Measurements from ENCODE around the gene C9orf153.

Gene C9orf153

DNA sequence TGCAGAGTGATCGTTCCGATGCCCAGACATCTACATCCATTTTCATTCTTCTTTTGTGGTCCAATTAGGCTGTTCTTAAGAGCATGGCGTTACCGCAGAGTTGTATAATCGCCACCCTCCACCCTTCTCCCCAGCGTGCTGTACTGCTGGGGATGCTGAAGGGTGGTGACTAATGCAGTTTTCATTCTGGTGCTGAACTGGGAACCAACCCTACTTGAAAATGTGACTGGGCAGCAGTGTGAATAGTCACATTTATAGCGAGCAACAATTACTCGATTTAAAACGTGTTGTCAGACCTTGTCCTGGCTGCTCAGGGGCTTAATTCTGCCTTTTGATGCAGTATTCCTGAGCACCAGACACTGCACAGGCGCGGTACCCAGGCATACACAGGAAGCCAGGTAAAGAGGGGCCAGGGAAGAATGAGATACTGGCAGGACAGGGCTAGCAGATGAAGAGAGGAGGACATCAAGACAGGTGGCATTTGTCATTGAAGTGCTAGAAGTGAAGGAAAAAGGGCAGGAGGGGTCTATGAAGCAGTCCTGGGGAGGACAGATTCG, 23.6 kb upstream of the C9orf153 start:
- Histone ChIP-seq H3K79me1 (ENCODE audit: low read depth, low read length) (no peaks in the 10 kb centered on the region), H3K4me2 (ENCODE audit: insufficient read depth, low read length, poor library complexity, severe bottlenecking) (peak overlapping the region; percentile 95), H3K27ac (replicated peaks; ENCODE audit: low read length) (no peak overlapping the region), H3K14ac (ENCODE audit: low read length) (no peak overlapping the region), H2AK5ac (ENCODE audit: low read depth, low read length) (no peak overlapping the region), H3K4ac (ENCODE audit: low read length) (no peak overlapping the region), H2BK120ac (ENCODE audit: low read depth, low read length) (no peak overlapping the region), H3K27me3 (ENCODE audit: control insufficient read depth in 3 of 3, insufficient read depth in 3 of 3, low read depth in 1 of 3, low read length in 3 of 3) (no peaks in the 10 kb centered on the region), H2BK15ac (ENCODE audit: low read length) (no peak overlapping the region), H3K23ac (ENCODE audit: low read depth, low read length, poor library complexity) (no peak overlapping the region), H3K4me3 (ENCODE audit: low read length in 2 of 2) (peak overlapping the region; percentile 75 to 80), H2BK5ac (ENCODE audit: low read length) (no peak overlapping the region), H3K9ac (ENCODE audit: low read depth, low read length, poor library complexity) (peak overlapping the region; percentile 67), H2AFZ (ENCODE audit: low read length) (peak overlapping the region; percentile 99), H3K36me3 (replicated peaks in 1 of 2; ENCODE audit: control insufficient read depth in 2 of 2, insufficient read depth in 2 of 2, low read length in 2 of 2) (peaks cover 0 to 13% of the 10 kb centered on the region in 2 donors), H3K18ac (ENCODE audit: low read length) (no peak overlapping the region), H4K91ac (ENCODE audit: low read depth, low read length, poor library complexity) (no peak overlapping the region), H2BK12ac (ENCODE audit: low read length) (no peak overlapping the region), H3K4me1 (ENCODE audit: control insufficient read depth in 2 of 2, insufficient read depth in 1 of 2, low read depth in 1 of 2, low read length in 2 of 2) (peaks cover 10 to 29% of the 10 kb centered on the region in 2 donors), H4K8ac (ENCODE audit: low read depth, low read length) (no peak overlapping the region), H3K9me3 (replicated peaks in 1 of 2; ENCODE audit: control insufficient read depth in 2 of 2, insufficient read depth in 1 of 2, low read depth in 1 of 2, low read length in 2 of 2) (no peaks in the 10 kb centered on the region)
- no peak for DNase-seq (ENCODE audit: low spot score)
- WGBS, 2 donors (ENCODE audit: extremely low coverage in 2 of 2, insufficient read length in 2 of 2, insufficient replicate concordance in 1 of 2), result no CpG with 5 or more reads among the region's 12 CpGs

- Histone ChIP-seq H3K4ac (ENCODE audit: low read length) (no peak within 1 kb of the TSS), H3K79me1 (ENCODE audit: low read depth, low read length) (no peaks in the 10 kb centered on the region), H3K27ac (replicated peaks; ENCODE audit: low read length) (peak within 1 kb of the TSS; percentile 79), H4K8ac (ENCODE audit: low read depth, low read length) (no peak within 1 kb of the TSS), H2BK12ac (ENCODE audit: low read length) (no peak within 1 kb of the TSS), H4K91ac (ENCODE audit: low read depth, low read length, poor library complexity) (no peak within 1 kb of the TSS), H3K18ac (ENCODE audit: low read length) (peak within 1 kb of the TSS; percentile 96), H3K14ac (ENCODE audit: low read length) (peak within 1 kb of the TSS; percentile 97), H2BK15ac (ENCODE audit: low read length) (no peak within 1 kb of the TSS), H3K4me1 (ENCODE audit: control insufficient read depth in 2 of 2, insufficient read depth in 1 of 2, low read depth in 1 of 2, low read length in 2 of 2) (peaks cover 9 to 22% of the 10 kb centered on the region in 2 donors), H3K9ac (ENCODE audit: low read depth, low read length, poor library complexity) (peak within 1 kb of the TSS; percentile 95), H3K36me3 (replicated peaks in 1 of 2; ENCODE audit: control insufficient read depth in 2 of 2, insufficient read depth in 2 of 2, low read length in 2 of 2) (peaks cover 0 to 13% of the 10 kb centered on the region in 2 donors), H3K4me2 (ENCODE audit: insufficient read depth, low read length, poor library complexity, severe bottlenecking) (peak within 1 kb of the TSS; percentile 95), H3K4me3 (ENCODE audit: low read length in 2 of 2) (peak within 1 kb of the TSS; percentile 80 to 95), H2AK5ac (ENCODE audit: low read depth, low read length) (no peak within 1 kb of the TSS), H2BK5ac (ENCODE audit: low read length) (peak within 1 kb of the TSS; percentile 85), H2BK120ac (ENCODE audit: low read depth, low read length) (no peak within 1 kb of the TSS), H3K27me3 (ENCODE audit: control insufficient read depth in 3 of 3, insufficient read depth in 3 of 3, low read depth in 1 of 3, low read length in 3 of 3) (no peaks in the 10 kb centered on the region), H3K23ac (ENCODE audit: low read depth, low read length, poor library complexity) (peak within 1 kb of the TSS; percentile 45), H3K9me3 (replicated peaks in 1 of 2; ENCODE audit: control insufficient read depth in 2 of 2, insufficient read depth in 1 of 2, low read depth in 1 of 2, low read length in 2 of 2) (no peaks in the 10 kb centered on the region), H2AFZ (ENCODE audit: low read length) (peak within 1 kb of the TSS; percentile 99)
- WGBS, 2 donors (ENCODE audit: extremely low coverage in 2 of 2, insufficient read length in 2 of 2, insufficient replicate concordance in 1 of 2), result no CpG with 5 or more reads among the region's 101 CpGs
- peak; percentile 95 for DNase-seq (ENCODE audit: low spot score)
These were observed 22.9 kb upstream of the C9orf153 start, which contains the start of gene ISCA1 for GRCh38 chr9:86282077-86282978. ISCA1 (minus strand) TSS chr9:86282538; CDS start chr9:86282458, 80 bp downstream.

- Histone ChIP-seq H3K4ac (ENCODE audit: low read length) (no peak overlapping the region), H3K27me3 (ENCODE audit: control insufficient read depth in 3 of 3, insufficient read depth in 3 of 3, low read depth in 1 of 3, low read length in 3 of 3) (no peaks in the 10 kb centered on the region), H3K79me1 (ENCODE audit: low read depth, low read length) (no peaks in the 10 kb centered on the region), H3K9ac (ENCODE audit: low read depth, low read length, poor library complexity) (peak overlapping the region; percentile 95), H3K27ac (replicated peaks; ENCODE audit: low read length) (peak overlapping the region; percentile 79), H3K14ac (ENCODE audit: low read length) (peak overlapping the region; percentile 39), H3K4me1 (ENCODE audit: control insufficient read depth in 2 of 2, insufficient read depth in 1 of 2, low read depth in 1 of 2, low read length in 2 of 2) (peaks cover 9 to 21% of the 10 kb centered on the region in 2 donors), H3K4me2 (ENCODE audit: insufficient read depth, low read length, poor library complexity, severe bottlenecking) (peak overlapping the region; percentile 46), H3K4me3 (ENCODE audit: low read length in 2 of 2) (peak overlapping the region; percentile 80 to 95), H3K18ac (ENCODE audit: low read length) (peak overlapping the region; percentile 96), H3K36me3 (replicated peaks in 1 of 2; ENCODE audit: control insufficient read depth in 2 of 2, insufficient read depth in 2 of 2, low read length in 2 of 2) (peaks cover 0 to 13% of the 10 kb centered on the region in 2 donors), H4K8ac (ENCODE audit: low read depth, low read length) (no peak overlapping the region), H2BK5ac (ENCODE audit: low read length) (peak overlapping the region; percentile 85), H2BK120ac (ENCODE audit: low read depth, low read length) (no peak overlapping the region), H3K9me3 (replicated peaks in 1 of 2; ENCODE audit: control insufficient read depth in 2 of 2, insufficient read depth in 1 of 2, low read depth in 1 of 2, low read length in 2 of 2) (no peaks in the 10 kb centered on the region), H2AK5ac (ENCODE audit: low read depth, low read length) (no peak overlapping the region), H4K91ac (ENCODE audit: low read depth, low read length, poor library complexity) (no peak overlapping the region), H2BK15ac (ENCODE audit: low read length) (no peak overlapping the region), H2BK12ac (ENCODE audit: low read length) (no peak overlapping the region), H2AFZ (ENCODE audit: low read length) (peak overlapping the region; percentile 99), H3K23ac (ENCODE audit: low read depth, low read length, poor library complexity) (peak overlapping the region; percentile 45)
- peak; percentile 60 for DNase-seq (ENCODE audit: low spot score)
- WGBS, 2 donors (ENCODE audit: extremely low coverage in 2 of 2, insufficient read length in 2 of 2, insufficient replicate concordance in 1 of 2), result no CpG with 5 or more reads among the region's 31 CpGs
These were observed 22.2 kb upstream of the C9orf153 start for GRCh38 chr9:86281593-86282076.

GRCh38 chr9:86280580-86280979, 21.1 kb upstream of the C9orf153 start:
- Histone ChIP-seq H3K4ac (ENCODE audit: low read length) (no peak overlapping the region), H4K8ac (ENCODE audit: low read depth, low read length) (no peak overlapping the region), H3K27me3 (ENCODE audit: control insufficient read depth in 3 of 3, insufficient read depth in 3 of 3, low read depth in 1 of 3, low read length in 3 of 3) (no peaks in the 10 kb centered on the region), H3K4me2 (ENCODE audit: insufficient read depth, low read length, poor library complexity, severe bottlenecking) (no peak overlapping the region), H3K36me3 (replicated peaks in 1 of 2; ENCODE audit: control insufficient read depth in 2 of 2, insufficient read depth in 2 of 2, low read length in 2 of 2) (peaks cover 0 to 13% of the 10 kb centered on the region in 2 donors), H2BK120ac (ENCODE audit: low read depth, low read length) (no peak overlapping the region), H2BK12ac (ENCODE audit: low read length) (no peak overlapping the region), H3K9me3 (replicated peaks in 1 of 2; ENCODE audit: control insufficient read depth in 2 of 2, insufficient read depth in 1 of 2, low read depth in 1 of 2, low read length in 2 of 2) (no peaks in the 10 kb centered on the region), H3K27ac (replicated peaks; ENCODE audit: low read length) (no peak overlapping the region), H3K4me1 (ENCODE audit: control insufficient read depth in 2 of 2, insufficient read depth in 1 of 2, low read depth in 1 of 2, low read length in 2 of 2) (peaks cover 7 to 16% of the 10 kb centered on the region in 2 donors), H3K14ac (ENCODE audit: low read length) (no peak overlapping the region), H2AFZ (ENCODE audit: low read length) (no peak overlapping the region), H2BK5ac (ENCODE audit: low read length) (no peak overlapping the region), H2BK15ac (ENCODE audit: low read length) (no peak overlapping the region), H2AK5ac (ENCODE audit: low read depth, low read length) (no peak overlapping the region), H3K79me1 (ENCODE audit: low read depth, low read length) (no peaks in the 10 kb centered on the region), H3K4me3 (ENCODE audit: low read length in 2 of 2) (peak overlapping the region in 1 of 2 donors; percentile 21), H4K91ac (ENCODE audit: low read depth, low read length, poor library complexity) (no peak overlapping the region), H3K23ac (ENCODE audit: low read depth, low read length, poor library complexity) (no peak overlapping the region), H3K18ac (ENCODE audit: low read length) (peak overlapping the region; percentile 30), H3K9ac (ENCODE audit: low read depth, low read length, poor library complexity) (peak overlapping the region; percentile 47)
- no CpG with 5 or more reads among the region's 7 CpGs for WGBS, 2 donors (ENCODE audit: extremely low coverage in 2 of 2, insufficient read length in 2 of 2, insufficient replicate concordance in 1 of 2)
- DNase-seq (ENCODE audit: low spot score), result no peak

All from neuronal stem cell (in vitro differentiated cells).